HepG2 (cell line): ENCODE measurements around the gene BMERB1. TPM values are rescaled to one million over a fixed set of nuclear protein-coding genes. Genes with fewer than 3 reads are reported as not detected.

ENCODE experiments used
- AHDC1 ChIP-seq: sonication (generic); formaldehyde crosslinking; IDR thresholded peaks from 2 replicates; pipeline ENCODE4 v1.5.1; 2020; ENCODE audit warnings: mild to moderate bottlenecking, missing genetic modification reagents, borderline replicate concordance
- ATF4 ChIP-seq, 2 experiments: fragments of 450-650 bp in 1 of 2; sonication (generic) in 1 of 2; formaldehyde crosslinking; IDR thresholded peaks; 2 replicates each; pipeline versions ENCODE4 v1.5.0 to v1.8.0; 2020 to 2022; ENCODE audit warnings: mild to moderate bottlenecking in 1 of 2, missing genetic modification reagents in 1 of 2
- BCL3 ChIP-seq: sonication (generic); formaldehyde crosslinking; IDR thresholded peaks from 2 replicates; pipeline ENCODE4 v1.5.1; 2020; ENCODE audit warnings: mild to moderate bottlenecking, missing genetic modification reagents, moderate library complexity
- FOXP1 ChIP-seq, 2 experiments: fragments of 450-650 bp in 1 of 2; IDR thresholded peaks; 2 replicates each; pipeline ENCODE4 v1.6.1; 2017 to 2018; ENCODE audit warnings: antibody characterized with exemption in 1 of 2
- HNF4G ChIP-seq, 2 experiments: sonication (generic) in 1 of 2; formaldehyde crosslinking in 1 of 2; IDR thresholded peaks; 2 replicates each; pipeline versions ENCODE4 v1.4.0 to v1.6.1; 2011 to 2020; ENCODE audit warnings: borderline replicate concordance in 2 of 2, low read depth in 2 of 2, mild to moderate bottlenecking in 2 of 2, low read length in 1 of 2, missing genetic modification reagents in 1 of 2, moderate library complexity in 1 of 2
- KDM3A ChIP-seq: IDR thresholded peaks from 2 replicates; pipeline ENCODE4 v1.6.1; 2018; ENCODE audit warnings: low read depth, missing compliant biosample characterization
- MEF2D ChIP-seq: sonication (generic); formaldehyde crosslinking; IDR thresholded peaks from 2 replicates; pipeline ENCODE4 v1.5.1; 2020; ENCODE audit warnings: mild to moderate bottlenecking, missing genetic modification reagents
- THRA ChIP-seq: sonication (generic); formaldehyde crosslinking; IDR thresholded peaks from 2 replicates; pipeline ENCODE4 v1.4.0; 2020; ENCODE audit warnings: missing genetic modification reagents, borderline replicate concordance
- ZNF567 ChIP-seq: sonication (generic); formaldehyde crosslinking; IDR thresholded peaks from 2 replicates; pipeline ENCODE4 v1.8.1; 2023; ENCODE audit warnings: mild to moderate bottlenecking, missing genetic modification reagents, borderline replicate concordance
- ZNF646 ChIP-seq: sonication (generic); formaldehyde crosslinking; IDR thresholded peaks from 2 replicates; pipeline ENCODE4 v1.9.0; 2021; ENCODE audit warnings: mild to moderate bottlenecking, missing genetic modification reagents
- ZNF782 ChIP-seq: sonication (generic); formaldehyde crosslinking; IDR thresholded peaks from 2 replicates; pipeline ENCODE4 v1.4.0; 2020; ENCODE audit warnings: missing genetic modification reagents, mild to moderate bottlenecking, borderline replicate concordance
- ZSCAN20 ChIP-seq: sonication (generic); formaldehyde crosslinking; IDR thresholded peaks from 2 replicates; pipeline ENCODE4 v1.4.0; 2020; ENCODE audit warnings: missing genetic modification reagents, mild to moderate bottlenecking, borderline replicate concordance
- polyA plus RNA-seq, 8 experiments: library from polyadenylated mRNA; depleted of rRNA in 3 of 8; stranded (reverse) in 7 of 8; unstranded in 1 of 8; fragments of >200 nt; fragmentation: Illumina TruSeq in 4 of 8; extraction: Trizol in 4 of 8; gene quantifications; 2 replicates each; pipeline versions ENCODE4 v1.2.1 to v1.2.3, GENCODE V29; 2011 to 2016; ENCODE audit warnings: low read depth in 4 of 8, missing spikeins in 1 of 8, mixed read lengths in 1 of 8; ENCODE audit not compliant: insufficient read depth in 1 of 8
- total RNA-seq, 5 experiments: library from RNA; depleted of rRNA; stranded (reverse); fragments of >200 nt; fragmentation: Illumina TruSeq; extraction: Trizol; gene quantifications; 2 replicates each; pipeline ENCODE4 v1.2.3, GENCODE V29; 2016; ENCODE audit warnings: low read depth in 1 of 5

BMERB1 gene
- total and polyA plus RNA-seq, 2 of the 13 experiments (the other 11 are each of a cell fraction or from before 2014, with no cell fraction given) = 1.4 TPM

GRCh38 chr16:15443753-15444152 is 9.4 kb downstream of the BMERB1 start (continued):
- TF ChIP-seq ZNF646 (0 out of 2 replicates have a peak, but pooled peaks have one; percentile 38), FOXP1 (IDR thresholded peaks at IDR 0.05) (no peak), FOXP1 (CRISPR knock-in tag; IDR thresholded peaks at IDR 0.05) (peak; percentile 22; the same call in 1 of the 2 replicates), ZNF567 (CRISPR knock-in tag) (no peak), KDM3A (CRISPR knock-in tag) (no peak), THRA (peak; percentile 70; the same call in 1 of the 2 replicates), MEF2D (CRISPR knock-in tag) (no peak), ZSCAN20 (CRISPR knock-in tag) (0 out of 2 replicates have a peak, but pooled peaks have one; percentile 36), ZNF782 (no peak), BCL3 (CRISPR knock-in tag) (no peak), HNF4G (IDR thresholded peaks at IDR 0.05; ENCODE audit: borderline replicate concordance, low read depth, low read length) (peak; percentile 91), HNF4G (CRISPR knock-in tag; IDR thresholded peaks at IDR 0.05; ENCODE audit: borderline replicate concordance, low read depth) (no peak), AHDC1 (CRISPR knock-in tag) (peak; percentile 61; the same call in 1 of the 2 replicates), ATF4 (CRISPR knock-in tag; IDR thresholded peaks at IDR 0.05) (no peak)
